Measurements from ENCODE around the gene ELF4.

Gene ELF4

GRCh38 chrX:130025256-130025655 is 85.0 kb downstream of the ELF4 start:
- no peak for TF ChIP-seq CTCF (IDR thresholded peaks at IDR 0.05; ENCODE audit: control extremely low read depth, extremely low read depth, low read depth, missing control alignments)
- POLR2A ChIA-PET = no interaction called here
- CTCF ChIA-PET = no interaction called here
- no peak for DNase-seq (ENCODE audit: extremely low spot score)

- no peak for TF ChIP-seq CTCF (IDR thresholded peaks at IDR 0.05; ENCODE audit: control extremely low read depth, extremely low read depth, low read depth, missing control alignments)
- ChIA-PET CTCF (interaction anchor here (1.0 to 2.8 kb wide), 6 partner anchors 10 to 388 kb away, joined by 3 to 7 read pairs (median 4); no protein-coding TSS in a partner anchor), POLR2A (no interaction called here)
- DNase-seq (ENCODE audit: extremely low spot score) = peak; percentile 89
These were observed 86.2 kb downstream of the ELF4 start for GRCh38 chrX:130024127-130024526.

- POLR2A ChIA-PET = no interaction called here
These were observed 89.5 kb downstream of the ELF4 start for GRCh38 chrX:130020661-130021324.

GRCh38 chrX:130018143-130018542 is 92.2 kb downstream of the ELF4 start:
- DNase-seq (ENCODE audit: extremely low spot score) = no peak
- CTCF ChIA-PET = interaction anchor here (1.5 to 3.5 kb wide), 2 partner anchors 10 to 42 kb away, joined by 7 to 27 read pairs; no protein-coding TSS in a partner anchor
- no peak for TF ChIP-seq CTCF (IDR thresholded peaks at IDR 0.05; ENCODE audit: control extremely low read depth, extremely low read depth, low read depth, missing control alignments)
- POLR2A ChIA-PET = no interaction called here

More at GRCh38 chrX:130020661-130021324, 89.5 kb downstream of the ELF4 start:
- DNase-seq (ENCODE audit: extremely low spot score) = no peak
- no peak for TF ChIP-seq CTCF (IDR thresholded peaks at IDR 0.05; ENCODE audit: control extremely low read depth, extremely low read depth, low read depth, missing control alignments)
- CTCF ChIA-PET = no interaction called here

DNA sequence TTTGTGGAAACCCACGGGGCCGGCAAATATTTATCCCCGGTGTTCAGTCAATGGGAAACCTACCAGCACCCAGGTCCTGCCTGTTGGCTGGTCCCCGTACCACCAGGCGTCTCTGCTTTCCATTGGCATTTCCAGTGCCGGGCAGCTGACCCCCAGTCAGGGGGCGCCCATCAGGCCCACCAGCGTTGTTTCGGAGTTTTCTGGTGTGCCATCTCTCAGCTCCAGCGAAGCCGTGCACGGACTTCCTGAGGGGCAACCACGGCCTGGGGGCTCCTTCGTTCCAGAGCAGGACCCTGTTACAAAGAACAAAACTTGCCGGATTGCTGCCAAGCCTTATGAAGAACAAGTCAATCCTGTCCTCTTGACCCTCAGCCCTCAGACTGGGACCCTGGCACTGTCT is 95.1 kb downstream of the ELF4 start:
- TF ChIP-seq CTCF (IDR thresholded peaks at IDR 0.05; ENCODE audit: control extremely low read depth, extremely low read depth, low read depth, missing control alignments) = no peak
- ChIA-PET CTCF (interaction anchor here (1.9 kb wide), 1 partner anchor 13 kb away, joined by 4 read pairs; no protein-coding TSS in a partner anchor), POLR2A (no interaction called here)
- DNase-seq (ENCODE audit: extremely low spot score) = no peak

Measured in GM10248 (cell line).